Measurements from ENCODE around the gene SYCP2. TPM values are rescaled to one million over a fixed set of nuclear protein-coding genes. Genes with fewer than 3 reads are reported as not detected.
"Not testable (repeated sequence)": the region's sequence is repeated elsewhere in the genome, so short reads cannot be mapped to it uniquely, and the experiment has no call there.

SYCP2 gene
- total RNA-seq, 2 donors from 2014 or later = 5.3 to 6.0 TPM

GRCh38 chr20:59861401-59861800 is 72.0 kb downstream of the SYCP2 start:
- Mint-ChIP-seq H3K27me3 (no peaks in the 10 kb centered on the region), H3K36me3 (ENCODE audit: low read depth) (peaks cover 4% of the 10 kb centered on the region), H3K4me3 (no peak overlapping the region), H3K4me1 (no peaks in the 10 kb centered on the region), H3K27ac (no peak overlapping the region)
- no peaks in the 10 kb centered on the region for H3K9me3 ChIP-seq (ENCODE audit: control insufficient read depth, low read length, poor library complexity, severe bottlenecking)
- DNase-seq (no peak), ATAC-seq (no peak)

- H3K27me3 Mint-ChIP-seq = no peaks in the 10 kb centered on the region
- no peak for ATAC-seq
- no peaks in the 10 kb centered on the region for H3K9me3 ChIP-seq (ENCODE audit: control insufficient read depth, low read length, poor library complexity, severe bottlenecking)
- H3K27ac Mint-ChIP-seq = no peak overlapping the region
- no peak for DNase-seq
- no peaks in the 10 kb centered on the region for H3K4me1 Mint-ChIP-seq
- H3K36me3 Mint-ChIP-seq (ENCODE audit: low read depth) = peaks cover 4% of the 10 kb centered on the region
- no peak overlapping the region for H3K4me3 Mint-ChIP-seq
Observed at GRCh38 chr20:59858425-59858824, 75.0 kb downstream of the SYCP2 start.

- DNase-seq (no peak), ATAC-seq (no peak)
- H3K9me3 ChIP-seq (ENCODE audit: control insufficient read depth, low read length, poor library complexity, severe bottlenecking) = no peaks in the 10 kb centered on the region
- no peaks in the 10 kb centered on the region for H3K27me3 Mint-ChIP-seq
- H3K4me3 Mint-ChIP-seq = no peak overlapping the region
- H3K36me3 Mint-ChIP-seq (ENCODE audit: low read depth) = peaks cover 4% of the 10 kb centered on the region
- H3K4me1 Mint-ChIP-seq = no peaks in the 10 kb centered on the region
- H3K27ac Mint-ChIP-seq = no peak overlapping the region
Observed at GRCh38 chr20:59857966-59858365, 75.5 kb downstream of the SYCP2 start.

GRCh38 chr20:59856941-59857340 is 76.5 kb downstream of the SYCP2 start:
- H3K9me3 ChIP-seq (ENCODE audit: control insufficient read depth, low read length, poor library complexity, severe bottlenecking); H3K4me3 Mint-ChIP-seq; H3K36me3 Mint-ChIP-seq (ENCODE audit: low read depth); H3K27ac Mint-ChIP-seq; H3K4me1 Mint-ChIP-seq; ATAC-seq; H3K27me3 Mint-ChIP-seq; DNase-seq: not testable (repeated sequence)

- ATAC-seq; H3K27ac Mint-ChIP-seq; H3K27me3 Mint-ChIP-seq; H3K4me3 Mint-ChIP-seq; H3K4me1 Mint-ChIP-seq; H3K36me3 Mint-ChIP-seq (ENCODE audit: low read depth); DNase-seq; H3K9me3 ChIP-seq (ENCODE audit: control insufficient read depth, low read length, poor library complexity, severe bottlenecking): not testable (repeated sequence)
Observed at GRCh38 chr20:59856526-59856925, 76.9 kb downstream of the SYCP2 start.

GRCh38 chr20:59850018-59850641 is 83.3 kb downstream of the SYCP2 start:
- H3K27ac Mint-ChIP-seq = no peak overlapping the region
- peaks cover 5% of the 10 kb centered on the region for H3K4me1 Mint-ChIP-seq
- ATAC-seq (no peak), DNase-seq (no peak)
- no peaks in the 10 kb centered on the region for H3K36me3 Mint-ChIP-seq (ENCODE audit: low read depth)
- H3K27me3 Mint-ChIP-seq = no peaks in the 10 kb centered on the region
- H3K9me3 ChIP-seq (ENCODE audit: control insufficient read depth, low read length, poor library complexity, severe bottlenecking) = no peaks in the 10 kb centered on the region
- no peak overlapping the region for H3K4me3 Mint-ChIP-seq

- Mint-ChIP-seq H3K4me1 (peaks cover 5% of the 10 kb centered on the region), H3K36me3 (ENCODE audit: low read depth) (no peaks in the 10 kb centered on the region)
Observed at GRCh38 chr20:59848182-59848581, 85.3 kb downstream of the SYCP2 start.

GRCh38 chr20:59845472-59845871 is 88.0 kb downstream of the SYCP2 start:
- DNase-seq = no peak
- H3K36me3 Mint-ChIP-seq (ENCODE audit: low read depth) = no peaks in the 10 kb centered on the region
- no peak for ATAC-seq
- no peak overlapping the region for H3K4me3 Mint-ChIP-seq
- peaks cover 12% of the 10 kb centered on the region for H3K27me3 Mint-ChIP-seq
- H3K27ac Mint-ChIP-seq = no peak overlapping the region
- H3K4me1 Mint-ChIP-seq = peaks cover 5% of the 10 kb centered on the region
- no peaks in the 10 kb centered on the region for H3K9me3 ChIP-seq (ENCODE audit: control insufficient read depth, low read length, poor library complexity, severe bottlenecking)

More at GRCh38 chr20:59848182-59848581, 85.3 kb downstream of the SYCP2 start:
- Mint-ChIP-seq H3K27me3 (no peaks in the 10 kb centered on the region), H3K27ac (no peak overlapping the region), H3K4me3 (no peak overlapping the region)
- H3K9me3 ChIP-seq (ENCODE audit: control insufficient read depth, low read length, poor library complexity, severe bottlenecking) = no peaks in the 10 kb centered on the region
- ATAC-seq (no peak), DNase-seq (no peak)

- ATAC-seq = no peak
- peaks cover 59% of the 10 kb centered on the region for H3K27me3 Mint-ChIP-seq
- H3K4me1 Mint-ChIP-seq = peaks cover 3% of the 10 kb centered on the region
- DNase-seq = no peak
- H3K9me3 ChIP-seq (ENCODE audit: control insufficient read depth, low read length, poor library complexity, severe bottlenecking) = no peaks in the 10 kb centered on the region
- no peak overlapping the region for H3K27ac Mint-ChIP-seq
- no peaks in the 10 kb centered on the region for H3K36me3 Mint-ChIP-seq (ENCODE audit: low read depth)
- no peak overlapping the region for H3K4me3 Mint-ChIP-seq
Observed at GRCh38 chr20:59839400-59839799, 94.0 kb downstream of the SYCP2 start.

- ATAC-seq (no peak), DNase-seq (no peak)
- no peak overlapping the region for H3K4me3 Mint-ChIP-seq
- no peak overlapping the region for H3K27ac Mint-ChIP-seq
- H3K27me3 Mint-ChIP-seq = peaks cover 75% of the 10 kb centered on the region
- H3K36me3 Mint-ChIP-seq (ENCODE audit: low read depth) = no peaks in the 10 kb centered on the region
- H3K9me3 ChIP-seq (ENCODE audit: control insufficient read depth, low read length, poor library complexity, severe bottlenecking) = no peaks in the 10 kb centered on the region
- peaks cover 3% of the 10 kb centered on the region for H3K4me1 Mint-ChIP-seq
Observed at GRCh38 chr20:59837623-59838394, 95.6 kb downstream of the SYCP2 start.

- H3K36me3 Mint-ChIP-seq (ENCODE audit: low read depth) = peaks cover 2% of the 10 kb centered on the region
- no peak for DNase-seq
- no peak for ATAC-seq
- no peaks in the 10 kb centered on the region for H3K9me3 ChIP-seq (ENCODE audit: control insufficient read depth, low read length, poor library complexity, severe bottlenecking)
- peaks cover 74% of the 10 kb centered on the region for H3K27me3 Mint-ChIP-seq
- H3K4me1 Mint-ChIP-seq = peaks cover 3% of the 10 kb centered on the region
- H3K4me3 Mint-ChIP-seq = no peak overlapping the region
- H3K27ac Mint-ChIP-seq = no peak overlapping the region
Observed at GRCh38 chr20:59836767-59837166, 96.7 kb downstream of the SYCP2 start.

- ATAC-seq (no peak), DNase-seq (no peak)
- peaks cover 3% of the 10 kb centered on the region for H3K4me1 Mint-ChIP-seq
- H3K27me3 Mint-ChIP-seq = peaks cover 75% of the 10 kb centered on the region
- no peak overlapping the region for H3K27ac Mint-ChIP-seq
- no peak overlapping the region for H3K4me3 Mint-ChIP-seq
- no peaks in the 10 kb centered on the region for H3K9me3 ChIP-seq (ENCODE audit: control insufficient read depth, low read length, poor library complexity, severe bottlenecking)
- peaks cover 2% of the 10 kb centered on the region for H3K36me3 Mint-ChIP-seq (ENCODE audit: low read depth)
Observed at GRCh38 chr20:59835448-59836395, 97.7 kb downstream of the SYCP2 start.

GRCh38 chr20:59835057-59835447 is 98.4 kb downstream of the SYCP2 start:
- DNase-seq = no peak
- H3K4me1 Mint-ChIP-seq = peaks cover 5% of the 10 kb centered on the region
- peaks cover 78% of the 10 kb centered on the region for H3K27me3 Mint-ChIP-seq

More at GRCh38 chr20:59835057-59835447, 98.4 kb downstream of the SYCP2 start:
- Mint-ChIP-seq H3K36me3 (ENCODE audit: low read depth) (peaks cover 3% of the 10 kb centered on the region), H3K4me3 (no peak overlapping the region), H3K27ac (no peak overlapping the region)
- no peak for ATAC-seq
- no peaks in the 10 kb centered on the region for H3K9me3 ChIP-seq (ENCODE audit: control insufficient read depth, low read length, poor library complexity, severe bottlenecking)

Data from T-helper 17 cell (primary cell).